Thyroid gland (tissue), 4 donors: ENCODE results near the gene TMEM41A.

ENCODE experiments used
- CTCF ChIP-seq, 6 experiments: fragments of 200-600 bp in 3 of 6; fragments of 450-650 bp in 3 of 6; sonication (generic) in 3 of 6; IDR thresholded peaks; one replicate each; pipeline ENCODE4 v1.5.1; 2016 to 2019; ENCODE audit warnings: antibody characterized with exemption in 6 of 6, mild to moderate bottlenecking in 2 of 6, inconsistent platforms in 1 of 6, moderate library complexity in 1 of 6
- POLR2A ChIP-seq, 2 donors: fragments of 450-650 bp; IDR thresholded peaks; one replicate each; pipeline ENCODE4 v1.6.1; 2017; ENCODE audit warnings: antibody characterized with exemption in 2 of 2, mild to moderate bottlenecking in 2 of 2, moderate library complexity in 1 of 2

GRCh38 chr3:185488465-185488864, 10.4 kb downstream of the TMEM41A start:
- TF ChIP-seq CTCF (IDR thresholded peaks at IDR 0.05) (no peak), POLR2A (IDR thresholded peaks at IDR 0.05) (no peak)
